Esophagus squamous epithelium (tissue), 5 donors: ENCODE results near the gene INPP4B. TPM values are rescaled to one million over a fixed set of nuclear protein-coding genes. Genes with fewer than 3 reads are reported as not detected.

Experiments
- DNase-seq: peaks from one replicate; lab custom pipeline; 2025; lab: John Stamatoyannopoulos, UW
- H3K27ac ChIP-seq, 4 donors: fragments of 200-600 bp; sonication (generic); one replicate each; pipeline ENCODE4 v1.5.1; 2016 to 2019; ENCODE audit warnings: mild to moderate bottlenecking in 1 of 4
- H3K27me3 ChIP-seq, 4 donors: fragments of 200-600 bp; sonication (generic); 1 replicate in 3 of 4; 2 replicates in 1 of 4; pipeline versions ENCODE4 v1.5.1 to v1.6.0; 2017 to 2021; ENCODE audit warnings: antibody characterized with exemption in 1 of 4
- H3K36me3 ChIP-seq, 3 donors: fragments of 200-600 bp; sonication (generic); one replicate each; pipeline ENCODE4 v1.5.1; 2016 to 2019
- H3K4me1 ChIP-seq, 3 donors: fragments of 200-600 bp; sonication (generic); one replicate each; pipeline ENCODE4 v1.5.1; 2017 to 2019
- H3K4me3 ChIP-seq, 4 donors: fragments of 200-600 bp; sonication (generic); 1 replicate in 3 of 4; 2 replicates in 1 of 4; pipeline ENCODE4 v1.5.1; 2016 to 2019; ENCODE audit warnings: mild to moderate bottlenecking in 2 of 4, moderate library complexity in 1 of 4
- H3K9me3 ChIP-seq, 3 donors: fragments of 200-600 bp; sonication (generic); one replicate each; pipeline ENCODE4 v1.5.1; 2016 to 2019
- POLR2A ChIP-seq, 4 donors: fragments of 450-650 bp; IDR thresholded peaks; one replicate each; pipeline ENCODE4 v1.6.1; 2017; ENCODE audit warnings: antibody characterized with exemption in 4 of 4, mild to moderate bottlenecking in 4 of 4, moderate library complexity in 3 of 4
- WGBS, 2 donors: methylation state at CpG; one replicate each; pipeline ENCODE4 v1.1.5; 2018; 5-methylcytosine and 5-hydroxymethylcytosine counted together
- intact Hi-C: fragments of 100-400 bp; cut with DNase I; formaldehyde crosslinking; loops from one replicate; pipeline ENCODE4 v1.15.0; 2022
- total RNA-seq, 4 donors: library from RNA; depleted of rRNA; stranded (reverse); fragments of >200 nt; gene quantifications; one replicate each; pipeline ENCODE4 v1.1.0, GENCODE V29; 2016
- TF ChIP-seq, protein P1 (sequence below), 6 experiments: fragments of 450-650 bp in 4 of 6; fragments of 200-600 bp in 2 of 6; sonication (generic) in 2 of 6; IDR thresholded peaks; one replicate each; pipeline ENCODE4 v1.5.1; 2016 to 2019; ENCODE audit warnings: antibody characterized with exemption in 6 of 6, mild to moderate bottlenecking in 4 of 6, moderate library complexity in 4 of 6
- donor health status: DM: yes; HTN: yes; CAD: no.

Gene INPP4B
- total RNA-seq, 4 donors from 2014 or later: 14.3 to 49.7 (median 21.3) TPM

DNA sequence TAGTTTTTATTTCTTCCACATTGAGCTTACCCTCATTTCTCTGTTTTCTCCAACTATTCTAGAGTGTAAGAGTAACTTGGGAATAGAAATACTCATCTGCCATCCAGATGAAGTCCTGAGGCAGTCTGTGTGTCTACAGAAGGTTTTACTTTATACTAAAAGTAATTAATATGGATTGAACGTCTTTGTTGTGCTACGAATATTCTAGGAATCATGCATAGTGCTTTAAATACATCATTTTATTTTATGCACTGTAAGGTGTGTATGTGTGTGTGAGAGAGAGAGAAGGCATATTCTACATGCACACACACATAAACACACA is 305.7 kb downstream of the INPP4B start:
- H3K27ac ChIP-seq: no peak overlapping the region
- 79 to 88% methylated on average over 2 of the region's 2 CpGs for WGBS, 2 donors
- H3K4me1 ChIP-seq: no peaks in the 10 kb centered on the region
- intact Hi-C loops: no loop called here
- no peak for DNase-seq
- H3K36me3 ChIP-seq: no peaks in the 10 kb centered on the region
- H3K4me3 ChIP-seq: no peak overlapping the region
- H3K27me3 ChIP-seq: no peaks in the 10 kb centered on the region
- TF ChIP-seq, protein P1, sequence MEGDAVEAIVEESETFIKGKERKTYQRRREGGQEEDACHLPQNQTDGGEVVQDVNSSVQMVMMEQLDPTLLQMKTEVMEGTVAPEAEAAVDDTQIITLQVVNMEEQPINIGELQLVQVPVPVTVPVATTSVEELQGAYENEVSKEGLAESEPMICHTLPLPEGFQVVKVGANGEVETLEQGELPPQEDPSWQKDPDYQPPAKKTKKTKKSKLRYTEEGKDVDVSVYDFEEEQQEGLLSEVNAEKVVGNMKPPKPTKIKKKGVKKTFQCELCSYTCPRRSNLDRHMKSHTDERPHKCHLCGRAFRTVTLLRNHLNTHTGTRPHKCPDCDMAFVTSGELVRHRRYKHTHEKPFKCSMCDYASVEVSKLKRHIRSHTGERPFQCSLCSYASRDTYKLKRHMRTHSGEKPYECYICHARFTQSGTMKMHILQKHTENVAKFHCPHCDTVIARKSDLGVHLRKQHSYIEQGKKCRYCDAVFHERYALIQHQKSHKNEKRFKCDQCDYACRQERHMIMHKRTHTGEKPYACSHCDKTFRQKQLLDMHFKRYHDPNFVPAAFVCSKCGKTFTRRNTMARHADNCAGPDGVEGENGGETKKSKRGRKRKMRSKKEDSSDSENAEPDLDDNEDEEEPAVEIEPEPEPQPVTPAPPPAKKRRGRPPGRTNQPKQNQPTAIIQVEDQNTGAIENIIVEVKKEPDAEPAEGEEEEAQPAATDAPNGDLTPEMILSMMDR (IDR thresholded peaks at IDR 0.05): no peak
- TF ChIP-seq POLR2A (IDR thresholded peaks at IDR 0.05): no peak
- no peaks in the 10 kb centered on the region for H3K9me3 ChIP-seq

DNA sequence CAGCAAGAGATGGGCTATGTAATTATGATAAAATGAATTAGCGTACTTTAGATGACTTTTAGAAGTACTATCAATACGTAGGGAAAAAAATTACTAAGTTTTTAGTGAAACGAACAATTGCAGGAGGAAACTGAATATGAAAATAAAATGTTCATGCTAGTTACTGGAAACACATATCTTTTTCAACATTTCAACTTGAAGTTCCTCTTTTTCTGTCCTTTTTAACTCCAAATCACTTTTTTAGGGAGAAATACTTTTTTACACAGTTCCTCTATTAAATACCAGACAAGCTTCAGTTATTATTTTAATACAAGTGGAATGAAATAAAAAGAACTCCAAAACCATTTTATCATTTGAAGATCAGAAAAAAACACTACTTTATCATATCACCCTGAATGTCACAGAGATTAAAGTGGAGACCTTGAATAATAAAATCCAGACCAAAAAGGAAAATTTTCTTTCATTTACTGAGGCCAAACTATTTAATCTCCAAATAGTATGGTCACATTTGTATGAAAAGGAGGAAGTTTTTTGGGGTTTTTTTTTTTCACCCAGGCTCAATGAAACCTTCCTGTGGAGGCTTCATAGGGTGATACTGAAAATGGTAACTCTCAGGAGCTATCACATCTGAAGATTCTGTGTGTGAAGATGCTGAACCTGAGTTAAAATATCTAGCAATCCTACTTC is 306.2 kb downstream of the INPP4B start:
- Histone ChIP-seq H3K9me3 (no peaks in the 10 kb centered on the region), H3K27ac (no peak overlapping the region), H3K27me3 (no peaks in the 10 kb centered on the region), H3K36me3 (no peaks in the 10 kb centered on the region), H3K4me3 (no peak overlapping the region), H3K4me1 (no peaks in the 10 kb centered on the region)
- WGBS, 2 donors: 29 to 33% methylated on average over 3 of the region's 3 CpGs
- TF ChIP-seq, protein P1 (IDR thresholded peaks at IDR 0.05): no peak
- no peak for TF ChIP-seq POLR2A (IDR thresholded peaks at IDR 0.05)
- DNase-seq: no peak
- intact Hi-C loops: no loop called here

DNA sequence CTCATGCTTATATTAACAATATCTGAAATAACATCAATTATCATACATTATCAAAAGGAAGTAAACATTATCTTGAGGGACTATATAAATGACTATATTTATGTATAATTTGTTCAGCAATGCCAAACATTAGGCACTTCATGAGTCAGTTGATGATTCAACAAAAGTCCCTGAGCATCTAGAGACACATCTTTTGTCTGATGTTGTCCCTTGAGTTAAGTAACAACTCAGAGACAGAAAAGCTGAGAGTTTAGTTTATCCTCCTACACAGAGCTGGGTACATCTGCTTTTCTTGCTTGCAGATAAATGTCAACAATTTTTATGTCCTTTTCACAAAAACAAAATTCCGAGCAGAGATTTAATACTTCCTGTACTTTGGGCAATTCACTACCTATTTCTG is 311.1 kb downstream of the INPP4B start:
- H3K9me3 ChIP-seq: no peaks in the 10 kb centered on the region
- intact Hi-C loops: no loop called here
- no peak for TF ChIP-seq POLR2A (IDR thresholded peaks at IDR 0.05)
- TF ChIP-seq, protein P1 (IDR thresholded peaks at IDR 0.05): no peak
- H3K4me1 ChIP-seq: no peaks in the 10 kb centered on the region
- WGBS, 2 donors: 93% methylated on average over 1 of the region's 1 CpG
- H3K27me3 ChIP-seq: no peaks in the 10 kb centered on the region
- H3K36me3 ChIP-seq: no peaks in the 10 kb centered on the region
- H3K27ac ChIP-seq: no peak overlapping the region
- H3K4me3 ChIP-seq: no peak overlapping the region
- no peak for DNase-seq

DNA sequence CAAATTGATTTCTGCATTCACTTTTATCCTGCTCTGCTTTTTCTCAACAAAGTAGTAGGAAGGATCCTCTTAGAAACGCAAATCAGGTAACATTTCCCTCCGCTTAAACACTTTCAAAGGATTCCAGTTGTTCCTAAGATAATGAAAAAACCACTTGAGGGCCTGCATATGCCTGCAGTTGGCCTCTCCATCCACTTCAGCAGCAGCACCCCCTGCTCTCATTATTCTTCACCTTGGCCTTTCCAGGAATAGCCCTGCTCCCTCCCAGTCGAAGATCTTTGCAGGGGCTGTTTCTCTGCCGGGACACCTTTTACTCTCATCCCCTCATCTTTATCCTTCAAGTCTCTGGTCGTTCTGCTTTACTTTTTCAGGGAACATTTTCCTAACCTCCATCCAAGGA is 314.0 kb downstream of the INPP4B start:
- H3K4me3 ChIP-seq: no peak overlapping the region
- H3K9me3 ChIP-seq: no peaks in the 10 kb centered on the region
- 84 to 85% methylated on average over 5 of the region's 5 CpGs for WGBS, 2 donors
- DNase-seq: no peak
- no peaks in the 10 kb centered on the region for H3K4me1 ChIP-seq
- intact Hi-C loops: no loop called here
- H3K27ac ChIP-seq: no peak overlapping the region
- H3K36me3 ChIP-seq: no peaks in the 10 kb centered on the region
- H3K27me3 ChIP-seq: no peaks in the 10 kb centered on the region
- no peak for TF ChIP-seq POLR2A (IDR thresholded peaks at IDR 0.05)
- TF ChIP-seq, protein P1 (IDR thresholded peaks at IDR 0.05): no peak

DNA sequence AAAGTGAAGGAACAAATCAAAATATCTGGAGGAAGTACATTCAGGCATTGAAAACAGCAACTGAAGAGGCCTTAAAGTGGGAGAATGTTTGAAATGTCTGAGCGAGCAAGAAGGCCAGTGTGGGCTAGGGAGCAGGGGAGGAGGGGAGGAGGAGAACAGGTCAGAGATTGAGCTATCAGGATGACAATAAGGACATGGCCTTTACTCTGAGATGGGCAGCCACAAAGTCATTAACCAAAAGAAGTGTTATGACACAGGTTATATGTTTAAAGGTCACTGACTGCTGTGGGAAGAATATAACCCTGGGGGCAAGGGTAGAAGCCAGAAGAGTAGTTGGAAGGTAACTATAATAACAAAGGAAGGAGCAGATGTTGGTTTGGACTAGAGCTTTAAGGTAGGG is 315.4 kb downstream of the INPP4B start:
- Histone ChIP-seq H3K27ac (no peak overlapping the region), H3K4me1 (no peaks in the 10 kb centered on the region), H3K27me3 (no peaks in the 10 kb centered on the region), H3K36me3 (no peaks in the 10 kb centered on the region), H3K9me3 (no peaks in the 10 kb centered on the region), H3K4me3 (no peak overlapping the region)
- TF ChIP-seq, protein P1 (IDR thresholded peaks at IDR 0.05): no peak
- TF ChIP-seq POLR2A (IDR thresholded peaks at IDR 0.05): no peak
- intact Hi-C loops: no loop called here
- 73 to 86% methylated on average over 1 of the region's 1 CpG for WGBS, 2 donors
- DNase-seq: no peak
